ENCODE data around the gene LIME1.
A peak's percentile ranks its signal among the peaks of the same experiment; 100 is the strongest.

LIME1 gene

GRCh38 chr20:63751471-63752271, 15.2 kb downstream of the LIME1 start:
- DNase-seq: peak; percentile 23

GRCh38 chr20:63752411-63753101, 16.1 kb downstream of the LIME1 start:
- no peak for DNase-seq

- no peak for DNase-seq
Observed at GRCh38 chr20:63753381-63753780, 16.9 kb downstream of the LIME1 start.

- no peak for DNase-seq
Observed at GRCh38 chr20:63754008-63754407, 17.5 kb downstream of the LIME1 start.

GRCh38 chr20:63755933-63756647, 19.6 kb downstream of the LIME1 start:
- no peak for DNase-seq

GRCh38 chr20:63756648-63756991, 20.2 kb downstream of the LIME1 start:
- no peak for DNase-seq

- no peak for DNase-seq
Observed at GRCh38 chr20:63758152-63758551, 21.7 kb downstream of the LIME1 start.

GRCh38 chr20:63759377-63759901, 23.0 kb downstream of the LIME1 start:
- no peak for DNase-seq

- no peak for DNase-seq
Observed at GRCh38 chr20:63765082-63765873, 28.8 kb downstream of the LIME1 start.

- DNase-seq: no peak
Observed at GRCh38 chr20:63765902-63766301, 29.4 kb downstream of the LIME1 start.

GRCh38 chr20:63766695-63767426, 30.4 kb downstream of the LIME1 start:
- no peak for DNase-seq

- no peak for DNase-seq
Observed at GRCh38 chr20:63767456-63767855, 31.0 kb downstream of the LIME1 start.

- DNase-seq: no peak
Observed at GRCh38 chr20:63767886-63768285, 31.4 kb downstream of the LIME1 start.

GRCh38 chr20:63768591-63769515, 32.4 kb downstream of the LIME1 start:
- DNase-seq: no peak

- no peak for DNase-seq
Observed at GRCh38 chr20:63769891-63770474, 33.5 kb downstream of the LIME1 start.

GRCh38 chr20:63771046-63771707, 34.7 kb downstream of the LIME1 start:
- no peak for DNase-seq

GRCh38 chr20:63772781-63773518, 36.5 kb downstream of the LIME1 start:
- no peak for DNase-seq

- DNase-seq: no peak
Observed at GRCh38 chr20:63773571-63774241, 37.2 kb downstream of the LIME1 start.
